Measurements from ENCODE around the gene ASPSCR1.

The ASPSCR1 gene

GRCh38 chr17:81998691-81999438, 21.4 kb downstream of the ASPSCR1 start:
- Mint-ChIP-seq H3K4me3 (no peak overlapping the region), H3K36me3 (no peaks in the 10 kb centered on the region), H3K4me1 (no peaks in the 10 kb centered on the region), H3K27ac (no peak overlapping the region), H3K27me3 (no peaks in the 10 kb centered on the region), H3K9me3 (no peaks in the 10 kb centered on the region)

- Mint-ChIP-seq H3K27me3 (no peaks in the 10 kb centered on the region), H3K27ac (no peak overlapping the region), H3K4me1 (no peaks in the 10 kb centered on the region), H3K36me3 (no peaks in the 10 kb centered on the region), H3K9me3 (no peaks in the 10 kb centered on the region), H3K4me3 (no peak overlapping the region)
Observed at GRCh38 chr17:81999587-81999975, 22.2 kb downstream of the ASPSCR1 start.

GRCh38 chr17:81999976-82000802, 22.8 kb downstream of the ASPSCR1 start:
- no peaks in the 10 kb centered on the region for H3K9me3 Mint-ChIP-seq
- H3K4me1 Mint-ChIP-seq, result no peaks in the 10 kb centered on the region
- H3K27me3 Mint-ChIP-seq, result no peaks in the 10 kb centered on the region
- H3K27ac Mint-ChIP-seq, result no peak overlapping the region
- H3K36me3 Mint-ChIP-seq, result no peaks in the 10 kb centered on the region
- H3K4me3 Mint-ChIP-seq, result no peak overlapping the region

GRCh38 chr17:82000803-82001570, 23.6 kb downstream of the ASPSCR1 start:
- Mint-ChIP-seq H3K27ac (no peak overlapping the region), H3K4me3 (no peak overlapping the region), H3K27me3 (no peaks in the 10 kb centered on the region), H3K9me3 (no peaks in the 10 kb centered on the region), H3K36me3 (no peaks in the 10 kb centered on the region), H3K4me1 (no peaks in the 10 kb centered on the region)

GRCh38 chr17:82001571-82002056, 24.2 kb downstream of the ASPSCR1 start:
- Mint-ChIP-seq H3K9me3 (no peaks in the 10 kb centered on the region), H3K4me1 (no peaks in the 10 kb centered on the region), H3K27me3 (no peaks in the 10 kb centered on the region), H3K36me3 (no peaks in the 10 kb centered on the region), H3K4me3 (no peak overlapping the region), H3K27ac (no peak overlapping the region)

GRCh38 chr17:82003411-82004381, 26.3 kb downstream of the ASPSCR1 start:
- no peaks in the 10 kb centered on the region for H3K9me3 Mint-ChIP-seq
- no peaks in the 10 kb centered on the region for H3K27me3 Mint-ChIP-seq
- no peaks in the 10 kb centered on the region for H3K4me1 Mint-ChIP-seq
- H3K36me3 Mint-ChIP-seq, result no peaks in the 10 kb centered on the region
- H3K27ac Mint-ChIP-seq, result no peak overlapping the region
- no peak overlapping the region for H3K4me3 Mint-ChIP-seq

GRCh38 chr17:82004517-82005455, 27.4 kb downstream of the ASPSCR1 start:
- Mint-ChIP-seq H3K27me3 (no peaks in the 10 kb centered on the region), H3K27ac (no peak overlapping the region), H3K4me3 (no peak overlapping the region), H3K9me3 (no peaks in the 10 kb centered on the region), H3K36me3 (no peaks in the 10 kb centered on the region), H3K4me1 (no peaks in the 10 kb centered on the region)

- no peaks in the 10 kb centered on the region for H3K27me3 Mint-ChIP-seq
- no peak overlapping the region for H3K27ac Mint-ChIP-seq
- no peak overlapping the region for H3K4me3 Mint-ChIP-seq
- H3K36me3 Mint-ChIP-seq, result no peaks in the 10 kb centered on the region
- H3K4me1 Mint-ChIP-seq, result no peaks in the 10 kb centered on the region
- no peaks in the 10 kb centered on the region for H3K9me3 Mint-ChIP-seq
Observed at GRCh38 chr17:82005701-82006348, 28.4 kb downstream of the ASPSCR1 start.

GRCh38 chr17:82006468-82007227, 29.2 kb downstream of the ASPSCR1 start:
- Mint-ChIP-seq H3K27ac (no peak overlapping the region), H3K4me1 (no peaks in the 10 kb centered on the region), H3K9me3 (no peaks in the 10 kb centered on the region), H3K4me3 (no peak overlapping the region), H3K36me3 (no peaks in the 10 kb centered on the region), H3K27me3 (no peaks in the 10 kb centered on the region)

GRCh38 chr17:82007228-82007494, 29.7 kb downstream of the ASPSCR1 start:
- H3K4me1 Mint-ChIP-seq, result no peaks in the 10 kb centered on the region
- no peaks in the 10 kb centered on the region for H3K27me3 Mint-ChIP-seq
- H3K27ac Mint-ChIP-seq, result no peak overlapping the region
- no peaks in the 10 kb centered on the region for H3K36me3 Mint-ChIP-seq
- no peak overlapping the region for H3K4me3 Mint-ChIP-seq
- no peaks in the 10 kb centered on the region for H3K9me3 Mint-ChIP-seq

GRCh38 chr17:82007495-82008257, 30.2 kb downstream of the ASPSCR1 start:
- H3K4me3 Mint-ChIP-seq, result no peak overlapping the region
- no peak overlapping the region for H3K27ac Mint-ChIP-seq
- H3K36me3 Mint-ChIP-seq, result no peaks in the 10 kb centered on the region
- H3K4me1 Mint-ChIP-seq, result no peaks in the 10 kb centered on the region
- H3K27me3 Mint-ChIP-seq, result no peaks in the 10 kb centered on the region
- H3K9me3 Mint-ChIP-seq, result no peaks in the 10 kb centered on the region

GRCh38 chr17:82008258-82008940, 31.0 kb downstream of the ASPSCR1 start:
- Mint-ChIP-seq H3K27ac (no peak overlapping the region), H3K36me3 (no peaks in the 10 kb centered on the region), H3K27me3 (no peaks in the 10 kb centered on the region), H3K9me3 (no peaks in the 10 kb centered on the region), H3K4me1 (no peaks in the 10 kb centered on the region), H3K4me3 (no peak overlapping the region)
